Measurements from ENCODE around the gene TRA2B. TPM values are rescaled to one million over a fixed set of nuclear protein-coding genes. Genes with fewer than 3 reads are reported as not detected.

TRA2B gene
- total and polyA plus RNA-seq, 7 donors, result 38.7 to 99.5 (median 75.3) TPM

DNA sequence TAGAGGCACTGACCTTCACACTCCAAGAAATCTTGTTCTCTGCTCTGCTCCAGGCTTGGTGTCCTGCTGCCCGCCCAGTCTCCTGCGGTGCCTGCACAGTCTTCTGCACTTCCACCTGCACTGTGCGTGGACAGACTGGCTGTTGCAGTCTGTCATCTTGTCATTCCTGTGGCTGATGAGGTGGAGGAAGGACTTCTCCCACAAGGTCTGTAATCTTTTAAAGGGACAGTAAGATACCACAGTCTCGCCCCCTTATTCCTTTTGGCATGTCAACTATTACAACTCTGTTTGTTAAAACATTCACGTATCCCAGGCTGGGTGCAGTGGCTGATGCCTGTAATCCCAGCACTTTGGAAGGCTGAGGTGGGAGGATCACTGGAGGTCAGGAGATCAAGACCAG, 58.9 kb downstream of the TRA2B start:
- Histone ChIP-seq H3K36me3 (ENCODE audit: insufficient read depth in 1 of 2, low read depth in 1 of 2) (no peaks in the 10 kb centered on the region), H3K4me3 (no peak overlapping the region), H3K27me3 (ENCODE audit: insufficient read depth in 3 of 3, low read length in 2 of 3) (peaks cover 0 to 3% (median 0%) of the 10 kb centered on the region in 3 donors), H3K9me3 (no peaks in the 10 kb centered on the region), H3K27ac (no peak overlapping the region), H3K4me1 (no peaks in the 10 kb centered on the region)
- ATAC-seq (no peak), DNase-seq (no peak)
- intact Hi-C loops (cut with DNase I), result no loop called here
- 61 to 67% (median 63%) methylated on average over 5 of the region's 5 CpGs for WGBS, 3 donors
- TF ChIP-seq, protein P1, sequence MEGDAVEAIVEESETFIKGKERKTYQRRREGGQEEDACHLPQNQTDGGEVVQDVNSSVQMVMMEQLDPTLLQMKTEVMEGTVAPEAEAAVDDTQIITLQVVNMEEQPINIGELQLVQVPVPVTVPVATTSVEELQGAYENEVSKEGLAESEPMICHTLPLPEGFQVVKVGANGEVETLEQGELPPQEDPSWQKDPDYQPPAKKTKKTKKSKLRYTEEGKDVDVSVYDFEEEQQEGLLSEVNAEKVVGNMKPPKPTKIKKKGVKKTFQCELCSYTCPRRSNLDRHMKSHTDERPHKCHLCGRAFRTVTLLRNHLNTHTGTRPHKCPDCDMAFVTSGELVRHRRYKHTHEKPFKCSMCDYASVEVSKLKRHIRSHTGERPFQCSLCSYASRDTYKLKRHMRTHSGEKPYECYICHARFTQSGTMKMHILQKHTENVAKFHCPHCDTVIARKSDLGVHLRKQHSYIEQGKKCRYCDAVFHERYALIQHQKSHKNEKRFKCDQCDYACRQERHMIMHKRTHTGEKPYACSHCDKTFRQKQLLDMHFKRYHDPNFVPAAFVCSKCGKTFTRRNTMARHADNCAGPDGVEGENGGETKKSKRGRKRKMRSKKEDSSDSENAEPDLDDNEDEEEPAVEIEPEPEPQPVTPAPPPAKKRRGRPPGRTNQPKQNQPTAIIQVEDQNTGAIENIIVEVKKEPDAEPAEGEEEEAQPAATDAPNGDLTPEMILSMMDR (IDR thresholded peaks at IDR 0.05), result no peak

DNA sequence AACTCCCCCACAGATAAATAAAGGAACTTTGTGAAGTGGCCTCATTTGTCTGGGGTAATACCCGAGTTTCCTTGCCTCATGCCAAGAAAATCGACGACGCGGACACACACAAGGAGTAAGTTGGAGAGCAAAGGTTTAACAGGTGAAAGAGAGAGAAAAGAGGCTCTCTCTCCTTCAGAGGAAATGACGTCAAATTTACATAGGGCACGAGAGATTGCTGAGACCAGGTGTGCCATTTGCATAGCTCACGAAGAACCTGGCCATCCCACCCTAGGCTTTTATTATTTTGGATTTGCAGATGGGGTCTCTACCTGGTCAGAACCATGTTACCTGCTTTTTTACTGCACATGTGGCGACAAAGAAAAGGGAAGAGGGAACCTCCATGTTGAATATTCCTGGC, 63.7 kb downstream of the TRA2B start:
- Histone ChIP-seq H3K27me3 (ENCODE audit: insufficient read depth in 3 of 3, low read length in 2 of 3) (no peaks in the 10 kb centered on the region), H3K27ac (no peak overlapping the region), H3K9me3 (no peaks in the 10 kb centered on the region), H3K36me3 (ENCODE audit: insufficient read depth in 1 of 2, low read depth in 1 of 2) (no peaks in the 10 kb centered on the region), H3K4me1 (no peaks in the 10 kb centered on the region), H3K4me3 (no peak overlapping the region)
- 60 to 71% (median 66%) methylated on average over 9 of the region's 9 CpGs for WGBS, 3 donors
- TF ChIP-seq, protein P1 (IDR thresholded peaks at IDR 0.05), result no peak
- DNase-seq (no peak), ATAC-seq (no peak)
- intact Hi-C loops (cut with DNase I), result no loop called here

DNA sequence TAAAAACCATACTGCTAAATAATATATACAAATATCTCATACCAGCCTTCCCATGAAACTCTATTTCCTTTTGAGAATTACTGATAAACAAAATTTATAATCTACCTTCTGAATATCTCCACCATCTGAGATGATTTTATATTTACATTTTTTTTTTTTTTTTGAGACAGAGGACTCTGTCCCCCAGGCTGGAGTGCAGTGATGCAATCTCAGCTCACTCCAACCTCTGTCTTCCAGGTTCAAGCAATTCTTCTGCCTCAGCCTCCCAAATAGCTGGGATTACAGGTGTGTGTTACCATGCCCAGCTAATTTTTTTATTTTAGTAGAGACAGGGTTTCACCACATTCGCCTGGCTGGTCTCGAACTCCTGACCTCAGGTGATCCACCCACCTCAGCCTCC, 70.2 kb downstream of the TRA2B start:
- ATAC-seq (no peak), DNase-seq (no peak)
- intact Hi-C loops (cut with DNase I), result no loop called here
- WGBS, 3 donors, result 87 to 94% (median 89%) methylated on average over 2 of the region's 2 CpGs
- Histone ChIP-seq H3K27me3 (ENCODE audit: insufficient read depth in 3 of 3, low read length in 2 of 3) (peaks cover 0 to 4% (median 2%) of the 10 kb centered on the region in 3 donors), H3K36me3 (ENCODE audit: insufficient read depth in 1 of 2, low read depth in 1 of 2) (no peaks in the 10 kb centered on the region), H3K9me3 (no peaks in the 10 kb centered on the region), H3K27ac (no peak overlapping the region), H3K4me3 (no peak overlapping the region), H3K4me1 (no peaks in the 10 kb centered on the region)
- TF ChIP-seq, protein P1 (IDR thresholded peaks at IDR 0.05), result no peak

DNA sequence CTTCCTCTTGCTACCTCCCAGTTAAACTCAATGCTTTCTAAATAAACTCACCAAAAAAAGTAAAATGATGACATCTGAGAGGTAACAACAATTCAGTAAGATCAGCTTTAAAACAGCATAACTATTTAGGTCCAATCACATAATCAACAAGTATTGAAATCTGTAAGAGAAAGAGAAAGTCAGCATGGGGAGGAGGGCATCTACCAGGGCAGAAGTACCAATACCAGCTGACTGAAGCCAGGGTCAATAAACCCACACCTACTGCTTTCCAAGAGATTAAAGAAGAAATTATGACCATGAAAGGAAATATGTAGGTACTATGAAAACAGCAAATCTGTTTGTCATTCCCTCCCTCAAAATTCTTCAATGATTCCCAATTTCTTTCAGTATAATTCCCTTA, 70.8 kb downstream of the TRA2B start:
- intact Hi-C loops (cut with DNase I), result no loop called here
- Histone ChIP-seq H3K4me1 (no peaks in the 10 kb centered on the region), H3K4me3 (no peak overlapping the region)

DNA sequence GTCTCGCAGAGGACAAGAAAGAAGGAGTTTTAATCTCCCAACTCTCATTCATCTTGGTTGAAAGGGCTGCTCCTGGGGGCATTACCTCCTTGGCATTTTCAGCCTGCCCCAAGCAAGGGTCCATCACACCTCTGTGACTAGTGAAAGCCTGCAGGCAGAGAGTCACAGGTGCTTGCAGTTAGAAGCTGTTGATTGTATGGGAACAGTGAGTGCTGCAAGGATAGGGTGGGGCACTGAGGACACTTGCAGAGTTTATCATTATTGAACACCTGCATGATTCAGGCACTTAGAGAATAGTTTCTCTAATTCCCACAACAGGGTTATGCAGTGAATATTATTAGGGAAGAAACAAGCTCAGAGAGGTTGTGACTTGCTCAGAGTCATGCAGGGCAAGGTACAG, 71.3 kb downstream of the TRA2B start:
- no peaks in the 10 kb centered on the region for H3K9me3 ChIP-seq
- ATAC-seq (no peak), DNase-seq (no peak)
- no peak overlapping the region for H3K4me3 ChIP-seq
- H3K27ac ChIP-seq, result no peak overlapping the region
- TF ChIP-seq, protein P1 (IDR thresholded peaks at IDR 0.05), result no peak
- 89 to 91% (median 90%) methylated on average over 1 of the region's 1 CpG for WGBS, 3 donors
- H3K4me1 ChIP-seq, result no peaks in the 10 kb centered on the region
- H3K36me3 ChIP-seq (ENCODE audit: insufficient read depth in 1 of 2, low read depth in 1 of 2), result no peaks in the 10 kb centered on the region
- intact Hi-C loops (cut with DNase I), result no loop called here
- H3K27me3 ChIP-seq (ENCODE audit: insufficient read depth in 3 of 3, low read length in 2 of 3), result peaks cover 0 to 4% (median 2%) of the 10 kb centered on the region in 3 donors

More for the DNA sequence above, 70.8 kb downstream of the TRA2B start:
- no peaks in the 10 kb centered on the region for H3K36me3 ChIP-seq (ENCODE audit: insufficient read depth in 1 of 2, low read depth in 1 of 2)
- H3K27ac ChIP-seq, result no peak overlapping the region
- ATAC-seq, result no peak
- H3K27me3 ChIP-seq (ENCODE audit: insufficient read depth in 3 of 3, low read length in 2 of 3), result peaks cover 0 to 4% (median 2%) of the 10 kb centered on the region in 3 donors
- no peaks in the 10 kb centered on the region for H3K9me3 ChIP-seq
- DNase-seq, result no peak
- TF ChIP-seq, protein P1 (IDR thresholded peaks at IDR 0.05), result no peak
